ENCODE results near the gene EML1. TPM values are rescaled to one million over a fixed set of nuclear protein-coding genes. Genes with fewer than 3 reads are reported as not detected.
A peak's percentile ranks its signal among the peaks of the same experiment; 100 is the strongest.
"Not testable (repeated sequence)": the region's sequence is repeated elsewhere in the genome, so short reads cannot be mapped to it uniquely, and the experiment has no call there.

EML1 gene
- total RNA-seq, 1 donor from 2014 or later: 24.1 TPM

DNA sequence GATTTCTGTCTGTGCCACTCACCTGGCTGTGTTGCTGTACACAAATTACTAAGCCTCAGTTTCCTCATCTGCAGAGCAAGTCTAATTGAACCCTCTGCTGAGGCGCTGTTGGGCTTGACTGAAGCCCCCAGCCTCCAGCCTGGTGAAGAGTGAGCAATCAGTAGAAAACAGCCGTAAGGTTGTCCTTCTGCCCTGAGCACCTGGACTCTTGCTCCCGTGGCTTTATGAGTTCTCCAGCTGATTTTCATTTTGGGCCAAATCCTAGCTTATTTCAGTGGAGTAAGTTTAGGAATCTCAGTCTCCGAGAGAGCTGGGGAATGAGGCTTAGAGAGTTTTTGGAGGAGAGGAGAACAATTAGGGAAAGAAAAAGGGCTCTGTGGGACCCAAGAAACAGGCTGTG, 138.1 kb downstream of the EML1 start:
- no peak for DNase-seq (ENCODE audit: low read depth)

DNA sequence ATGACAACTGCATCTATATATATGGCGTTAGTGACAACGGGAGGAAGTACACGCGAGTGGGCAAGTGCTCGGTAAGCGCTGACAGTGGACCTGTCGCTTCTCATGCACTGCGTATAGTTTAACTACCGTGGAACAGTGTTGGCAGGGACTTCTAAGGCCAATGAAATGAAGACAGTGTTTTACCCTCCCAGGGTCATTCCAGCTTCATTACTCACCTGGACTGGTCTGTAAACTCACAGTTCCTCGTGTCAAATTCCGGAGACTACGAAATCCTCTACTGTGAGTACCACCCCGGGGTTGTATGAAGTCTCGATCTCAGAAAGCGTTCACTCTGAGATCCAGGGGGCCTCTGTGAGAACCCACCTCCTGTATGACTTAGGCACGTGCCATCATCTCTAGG, 142.8 kb downstream of the EML1 start:
- DNase-seq (ENCODE audit: low read depth): no peak

DNA sequence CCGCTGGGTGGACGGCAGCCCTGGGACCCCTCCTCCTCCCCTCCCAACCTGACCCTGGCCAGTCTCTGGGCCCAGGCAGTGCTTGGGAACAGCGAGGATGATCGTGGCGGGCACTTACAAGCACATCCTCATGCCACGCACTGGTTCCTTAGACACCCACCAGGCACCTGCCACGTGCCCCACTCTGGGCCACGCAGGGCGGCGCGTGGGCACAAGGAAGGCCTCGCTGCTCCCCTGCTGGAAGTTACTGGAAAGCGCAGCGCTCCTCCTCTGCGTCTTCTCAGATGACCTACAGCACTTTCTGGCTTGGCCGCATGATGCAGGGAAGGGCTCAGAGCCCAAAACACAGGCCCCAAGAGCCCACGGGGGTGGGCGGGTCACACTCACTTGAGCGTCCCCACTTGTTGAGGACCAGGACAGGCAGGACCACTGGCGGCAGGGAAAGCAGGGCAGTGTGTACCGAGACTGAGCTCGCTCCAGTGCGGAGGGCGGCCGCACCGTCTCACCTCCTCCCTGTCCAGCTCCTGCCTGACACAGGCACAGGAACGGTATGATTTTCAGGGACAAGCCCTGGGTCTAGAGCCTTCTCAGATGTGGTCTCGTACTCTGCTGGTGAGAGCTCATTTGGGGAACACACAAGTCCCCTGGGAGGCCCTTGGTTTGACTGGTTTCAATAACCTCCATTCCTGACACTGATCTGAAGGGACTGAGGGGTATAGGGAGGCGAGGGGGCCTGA, 143.7 kb downstream of the EML1 start:
- no peak for DNase-seq (ENCODE audit: low read depth)

DNA sequence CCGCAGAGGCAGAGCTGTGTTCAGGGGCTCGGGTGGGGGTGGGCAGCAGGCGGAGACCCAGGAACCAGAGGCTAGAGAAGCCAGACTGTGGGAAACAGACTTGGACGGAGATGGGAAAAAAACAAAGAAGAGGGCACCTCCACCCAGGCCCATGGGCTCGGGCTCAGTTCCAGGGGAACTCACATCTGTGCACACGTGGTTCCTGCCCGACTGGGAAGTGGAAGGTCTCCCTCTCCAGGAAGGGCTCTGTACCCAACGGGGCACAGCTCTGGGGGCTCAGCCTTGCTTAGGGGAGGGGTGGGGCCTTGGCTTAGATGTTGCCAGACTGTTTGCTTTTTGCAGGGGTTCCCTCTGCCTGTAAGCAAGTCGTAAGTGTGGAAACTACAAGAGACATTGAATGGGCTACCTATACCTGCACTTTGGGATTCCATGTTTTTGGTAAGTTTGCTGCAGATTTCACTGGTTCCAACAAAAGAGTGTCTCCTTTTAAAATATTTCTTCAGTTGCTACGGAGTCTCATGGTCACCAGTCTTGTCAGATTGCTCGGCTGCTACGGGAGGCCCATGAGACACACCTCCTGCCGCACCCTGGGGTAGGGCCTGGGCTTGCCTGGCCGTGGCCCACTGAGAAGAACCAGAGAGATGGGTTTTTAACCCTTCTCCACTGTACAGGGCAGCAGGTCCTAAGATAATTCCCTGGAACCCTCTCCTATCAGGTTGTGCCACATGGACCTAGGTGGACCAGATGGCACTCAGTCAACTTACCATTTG, 144.4 kb downstream of the EML1 start:
- DNase-seq (ENCODE audit: low read depth): no peak

DNA sequence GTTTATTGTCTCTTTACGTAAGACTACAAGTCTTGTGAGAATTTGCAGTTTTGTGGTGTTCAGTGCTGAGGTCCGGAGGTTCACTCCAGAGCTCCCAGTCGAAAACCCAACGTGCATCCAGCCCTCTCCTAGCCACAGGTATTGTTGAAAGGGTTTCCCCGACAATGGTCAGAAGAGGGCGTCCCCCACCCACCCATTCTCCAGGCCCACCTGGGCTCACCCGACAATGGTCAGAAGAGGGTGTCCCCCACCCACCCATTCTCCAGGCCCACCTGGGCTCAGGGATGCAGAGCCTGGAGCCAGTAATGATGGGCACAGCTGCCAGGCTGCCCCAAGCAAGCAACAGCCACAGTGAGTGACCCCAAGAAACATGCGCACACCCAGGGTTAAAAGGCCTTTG, 145.2 kb downstream of the EML1 start:
- no peak for DNase-seq (ENCODE audit: low read depth)

DNA sequence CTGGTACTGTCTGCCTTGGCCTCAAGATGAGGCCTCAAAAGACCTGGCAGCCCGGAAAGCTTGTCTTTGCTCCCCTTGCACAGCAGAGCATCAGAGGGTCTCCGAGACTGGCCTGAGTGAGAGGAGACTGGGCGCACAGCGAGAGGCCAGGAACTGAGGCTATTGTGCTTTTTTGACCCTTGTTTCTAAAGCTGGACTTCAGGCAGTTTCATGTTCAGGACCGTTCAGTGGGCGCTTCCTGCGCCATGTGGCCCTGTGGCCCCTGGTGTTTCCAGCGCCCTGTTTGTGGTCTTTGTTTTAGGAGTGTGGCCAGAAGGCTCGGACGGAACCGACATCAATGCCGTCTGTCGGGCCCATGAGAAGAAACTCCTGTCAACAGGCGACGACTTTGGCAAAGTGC, 145.7 kb downstream of the EML1 start:
- no peak for DNase-seq (ENCODE audit: low read depth)

DNA sequence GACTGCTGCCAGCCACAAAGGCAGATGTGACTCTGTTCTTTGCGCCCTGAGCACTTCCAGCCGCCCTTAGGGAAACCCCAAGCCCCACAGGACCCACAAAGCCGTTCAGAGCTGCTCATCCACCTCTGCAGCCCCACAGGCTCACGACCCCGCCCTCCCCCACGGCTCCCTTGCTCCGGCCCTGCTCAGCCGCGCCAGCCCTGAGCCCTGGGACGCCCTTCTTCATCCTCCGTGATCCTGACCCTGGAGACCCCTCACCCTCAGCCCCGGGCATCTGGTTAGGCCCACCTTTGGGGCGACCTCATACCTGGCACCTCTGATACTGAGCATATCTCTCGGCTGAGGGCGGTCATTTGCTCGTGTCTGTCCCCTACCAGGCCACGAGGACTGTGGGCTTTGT, 146.2 kb downstream of the EML1 start:
- no peak for DNase-seq (ENCODE audit: low read depth)

DNA sequence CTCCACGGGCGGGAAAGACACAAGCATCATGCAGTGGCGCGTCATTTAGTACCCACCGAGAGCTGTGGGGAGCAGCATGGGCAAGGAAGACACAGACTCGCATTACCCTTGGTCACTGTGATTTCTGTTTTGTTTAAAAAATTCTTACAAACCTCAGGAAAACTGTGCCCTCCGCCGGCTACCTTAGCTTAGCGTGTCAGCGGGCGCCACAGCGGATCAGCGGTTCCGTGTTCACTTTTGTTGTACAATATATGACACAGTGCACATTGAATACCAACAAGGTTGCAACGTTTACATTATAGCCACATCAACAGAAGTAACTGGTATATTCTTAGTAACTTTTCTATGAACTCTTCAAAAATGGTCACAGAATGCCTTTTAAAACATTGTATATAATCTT, 146.9 kb downstream of the EML1 start:
- no peak for DNase-seq (ENCODE audit: low read depth)

DNA sequence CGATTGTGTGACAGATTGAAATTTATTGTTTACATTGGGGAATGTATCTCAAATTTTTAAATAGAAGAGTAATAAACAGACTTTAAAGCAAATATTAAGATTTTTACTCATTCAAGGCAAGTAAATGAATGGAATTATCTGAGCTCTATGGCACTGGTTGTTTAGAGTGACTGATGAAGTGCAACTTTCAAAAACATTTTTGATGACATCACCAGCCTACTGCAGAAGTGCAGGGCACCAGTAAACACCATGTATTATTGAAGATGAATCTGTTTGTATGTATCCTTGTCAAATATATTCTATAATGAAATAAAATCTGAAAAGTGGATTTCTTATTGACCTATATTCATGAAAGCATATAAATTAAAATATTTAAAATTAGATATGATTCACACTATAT, 148.0 kb downstream of the EML1 start:
- DNase-seq (ENCODE audit: low read depth): no peak

DNA sequence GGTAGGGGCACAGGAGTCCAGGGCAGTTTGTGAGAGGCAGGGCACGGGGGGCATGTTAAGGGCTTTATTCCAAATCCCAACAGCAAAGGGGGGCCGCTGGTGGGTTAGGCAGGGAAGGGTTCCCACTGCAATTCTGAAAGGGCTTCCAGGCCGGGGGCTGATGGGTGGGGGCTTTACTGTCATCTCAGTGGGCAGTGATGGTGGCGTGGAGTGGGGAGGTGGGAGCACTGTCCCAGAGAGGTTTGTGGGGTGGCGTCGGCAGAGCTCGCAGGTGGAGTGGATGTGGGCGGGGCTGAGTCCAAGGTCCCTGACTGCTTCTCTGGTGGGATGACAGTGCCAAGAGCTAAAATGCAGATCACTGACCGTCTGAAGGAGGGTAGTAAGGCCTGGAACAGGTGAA, 150.4 kb downstream of the EML1 start:
- DNase-seq (ENCODE audit: low read depth): no peak

DNA sequence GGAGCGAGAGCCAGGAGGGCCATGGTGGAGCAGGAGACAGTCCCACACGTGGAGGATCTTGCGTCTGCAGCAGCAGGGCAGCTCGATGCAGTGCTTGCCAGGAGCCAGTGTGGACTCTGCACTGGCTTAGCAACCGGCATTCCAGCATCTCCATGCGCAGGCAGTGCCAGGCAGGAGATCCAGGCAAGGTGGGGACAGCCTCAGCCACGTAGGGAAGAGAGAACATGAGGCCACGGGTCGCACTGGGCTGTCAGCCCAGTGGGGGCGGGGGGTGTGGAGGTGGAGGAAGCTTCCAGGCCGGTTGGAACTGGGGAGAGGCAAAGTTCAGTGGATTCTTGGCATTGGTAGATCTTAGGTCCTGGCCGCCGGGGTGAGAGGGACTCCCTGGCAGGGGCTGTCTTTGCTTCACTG, 151.0 kb downstream of the EML1 start:
- no peak for DNase-seq (ENCODE audit: low read depth)

DNA sequence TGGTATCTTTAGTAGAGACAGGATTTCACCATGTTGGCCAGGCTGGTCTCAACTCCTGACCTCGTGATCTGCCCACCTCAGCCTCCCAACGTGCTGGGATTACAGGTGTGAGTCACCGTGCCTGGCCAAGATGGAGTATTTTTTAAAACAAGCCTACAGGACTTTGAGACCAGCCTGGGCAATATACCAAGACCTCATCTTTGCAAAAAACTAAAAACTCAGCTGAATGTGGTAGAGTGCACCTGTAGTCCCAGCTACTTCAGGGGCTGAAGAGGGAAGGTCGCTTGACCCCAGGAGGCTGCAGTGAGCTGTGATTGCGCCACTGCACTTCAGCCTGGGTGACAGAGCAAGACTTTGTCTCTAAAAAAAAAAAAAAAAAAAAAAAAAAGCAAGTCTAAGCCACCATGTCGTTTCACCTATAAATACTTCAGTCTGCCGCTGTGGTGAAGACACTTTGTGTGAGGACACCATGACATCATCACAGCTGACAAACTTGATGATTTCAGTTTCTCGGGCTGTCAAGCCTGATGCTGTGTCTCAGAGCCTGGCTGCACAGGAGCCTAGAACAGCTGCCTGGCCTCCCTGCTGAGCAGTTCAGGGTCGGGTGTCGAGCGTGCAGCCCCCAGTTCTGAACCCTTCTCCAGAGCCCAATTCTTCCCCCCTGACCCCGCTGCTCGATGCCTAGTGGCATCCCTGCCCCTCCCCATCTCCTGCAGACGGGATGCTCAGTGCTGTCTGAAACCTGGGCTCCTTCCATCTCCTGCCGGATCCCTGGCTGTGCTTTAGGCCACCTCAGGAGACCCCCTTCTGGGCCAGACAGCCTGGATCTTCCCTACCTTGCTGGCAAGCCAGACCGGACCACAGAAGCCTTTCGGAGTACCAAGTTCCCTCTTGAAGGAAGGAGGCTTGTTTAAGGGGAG, 152.8 kb downstream of the EML1 start:
- DNase-seq (ENCODE audit: low read depth): peak; percentile 79

DNA sequence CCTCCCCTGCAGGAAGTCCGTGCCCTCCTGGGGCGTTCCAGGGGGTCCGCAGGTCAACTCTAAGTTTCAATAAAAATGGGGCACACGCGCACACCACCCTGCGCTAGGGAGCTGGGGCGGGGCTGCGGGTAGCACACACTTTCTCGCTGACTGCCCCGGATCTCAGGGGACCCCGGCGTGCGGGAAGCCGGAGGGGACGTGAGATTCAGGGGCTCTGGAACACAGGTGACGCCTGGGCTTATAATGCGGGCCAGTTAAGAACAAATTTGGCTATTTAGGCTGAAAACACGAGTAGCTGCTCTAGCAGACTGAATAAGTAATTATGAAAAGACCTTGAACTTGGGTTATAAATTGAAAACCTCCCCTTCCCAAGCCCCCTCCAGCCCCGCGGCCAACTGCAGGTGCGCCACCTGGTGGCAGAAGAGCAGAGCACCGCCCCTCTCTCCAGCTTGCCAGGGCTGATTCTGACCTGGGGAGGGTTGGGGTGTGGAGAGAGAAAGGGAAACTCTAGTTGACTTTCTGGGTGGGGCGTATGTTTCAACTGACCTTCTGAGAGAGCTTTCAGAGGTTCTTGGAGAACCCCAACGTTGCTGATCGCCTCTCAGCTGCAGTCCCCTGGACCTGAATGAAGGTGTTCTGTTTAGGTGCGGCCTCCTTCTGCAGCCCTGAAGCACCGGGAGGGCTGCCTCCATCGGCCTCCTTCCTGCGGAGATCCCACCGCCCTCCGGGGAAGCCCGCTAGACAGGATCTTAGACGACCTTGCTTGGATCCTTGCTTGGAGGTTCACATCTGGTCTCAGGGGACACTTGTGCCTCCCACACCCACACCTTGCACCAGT, 153.7 kb downstream of the EML1 start:
- DNase-seq (ENCODE audit: low read depth): peak; percentile 36

DNA sequence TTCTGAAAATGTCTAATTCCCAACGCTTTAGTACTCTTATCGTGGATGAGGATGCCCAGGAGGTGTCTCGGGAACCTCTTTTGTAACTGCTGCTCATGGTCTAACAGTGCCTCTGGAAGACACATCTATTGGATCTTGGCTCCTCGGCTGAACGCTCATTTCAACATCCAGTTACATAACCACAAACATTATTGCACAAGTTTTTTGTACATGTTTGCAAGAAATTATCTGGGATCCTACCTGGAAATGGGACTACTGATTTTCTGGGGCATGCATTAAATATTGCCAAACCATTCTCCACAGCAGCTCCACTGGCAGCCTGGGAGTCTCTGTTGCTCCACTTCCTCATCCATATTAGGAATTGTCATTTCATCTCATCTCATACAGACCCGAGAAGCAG, 154.5 kb downstream of the EML1 start:
- no peak for DNase-seq (ENCODE audit: low read depth)

DNA sequence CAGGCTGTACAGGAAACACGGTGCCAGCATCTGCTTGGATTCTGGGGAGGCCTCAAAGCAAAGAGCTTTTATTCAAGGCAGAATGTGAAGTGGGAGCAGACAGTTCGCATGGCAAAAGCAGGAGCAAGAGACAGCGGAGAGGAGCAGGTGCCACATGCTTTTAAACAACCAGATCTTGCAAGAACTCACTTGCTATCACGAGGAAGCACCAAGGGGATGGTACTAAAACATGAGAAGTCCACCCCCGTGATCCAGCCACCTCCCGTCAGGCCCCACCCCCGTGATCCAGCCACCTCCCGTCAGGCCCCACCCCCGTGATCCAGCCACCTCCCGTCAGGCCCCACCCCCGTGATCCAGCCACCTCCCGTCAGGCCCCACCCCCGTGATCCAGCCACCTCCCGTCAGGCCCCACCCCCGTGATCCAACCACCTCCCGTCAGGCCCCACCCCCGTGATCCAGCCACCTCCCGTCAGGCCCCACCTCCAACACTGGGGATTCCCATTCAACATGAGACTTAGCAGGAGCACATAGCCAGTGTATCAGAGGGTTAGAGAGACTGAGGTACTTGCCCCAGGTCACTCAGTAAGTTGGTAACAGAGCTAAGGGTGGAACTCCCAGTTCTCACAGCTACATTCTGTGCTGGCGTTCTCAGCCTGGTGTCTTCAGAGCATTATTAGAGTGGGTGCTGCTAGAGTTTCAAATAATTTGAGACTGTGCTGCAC, 156.0 kb downstream of the EML1 start:
- not testable (repeated sequence) for DNase-seq (ENCODE audit: low read depth)

DNA sequence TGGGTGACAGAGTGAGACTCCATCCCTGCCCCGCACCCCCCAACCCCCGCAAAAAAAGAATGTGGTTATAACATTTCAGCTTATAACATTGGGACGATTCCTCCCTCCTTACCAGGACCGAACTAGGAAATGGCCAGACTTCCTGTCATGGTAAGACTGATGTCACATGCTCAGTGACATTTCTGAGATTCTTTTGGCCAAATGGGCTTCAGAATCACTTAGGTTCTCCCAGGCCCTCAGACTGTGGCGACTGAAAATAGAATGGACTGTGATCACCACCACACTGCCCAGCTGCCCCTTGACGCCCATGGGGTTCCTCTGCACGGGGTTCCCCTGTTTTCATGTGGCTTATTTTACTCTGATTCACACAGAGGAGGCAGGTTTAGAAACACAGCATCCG, 157.0 kb downstream of the EML1 start:
- peak; percentile 81 for DNase-seq (ENCODE audit: low read depth)

DNA sequence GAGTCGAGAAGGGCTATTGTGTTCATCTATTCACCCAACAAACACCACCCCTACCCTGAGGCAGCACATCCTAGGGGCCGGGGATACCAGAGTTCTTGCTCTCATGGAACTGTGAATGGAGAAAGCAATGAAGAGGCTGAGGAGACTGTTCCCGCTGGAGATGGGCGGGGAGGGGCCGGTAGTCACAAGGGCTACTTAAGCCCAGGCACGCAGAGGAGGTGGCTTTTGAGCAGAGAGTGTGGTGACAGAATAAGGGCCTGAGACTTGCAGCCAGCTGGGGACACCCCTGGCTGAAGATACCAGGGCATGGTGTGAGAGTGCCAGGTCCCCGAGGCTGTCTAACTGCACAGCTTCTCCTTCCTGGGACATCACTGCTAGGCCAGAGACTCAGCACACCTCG, 157.9 kb downstream of the EML1 start:
- no peak for DNase-seq (ENCODE audit: low read depth)

DNA sequence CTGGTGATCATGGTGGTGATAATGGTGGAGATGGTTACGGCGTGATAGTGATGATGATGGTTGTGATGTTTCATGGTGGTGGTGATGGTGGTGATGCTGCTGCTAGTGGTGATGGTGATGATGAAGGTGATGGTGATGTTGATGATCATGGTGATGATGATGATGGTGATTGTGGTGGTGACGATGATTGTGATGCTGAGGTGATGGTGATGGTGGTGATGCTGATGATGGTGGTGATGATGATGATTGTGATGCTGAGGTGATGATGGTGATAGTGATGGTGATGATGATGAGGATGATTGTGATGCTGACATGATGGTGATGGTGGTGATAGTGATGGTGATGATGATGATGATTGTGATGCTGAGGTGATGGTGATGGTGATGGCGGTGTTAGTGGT, 158.8 kb downstream of the EML1 start:
- DNase-seq (ENCODE audit: low read depth): no peak

DNA sequence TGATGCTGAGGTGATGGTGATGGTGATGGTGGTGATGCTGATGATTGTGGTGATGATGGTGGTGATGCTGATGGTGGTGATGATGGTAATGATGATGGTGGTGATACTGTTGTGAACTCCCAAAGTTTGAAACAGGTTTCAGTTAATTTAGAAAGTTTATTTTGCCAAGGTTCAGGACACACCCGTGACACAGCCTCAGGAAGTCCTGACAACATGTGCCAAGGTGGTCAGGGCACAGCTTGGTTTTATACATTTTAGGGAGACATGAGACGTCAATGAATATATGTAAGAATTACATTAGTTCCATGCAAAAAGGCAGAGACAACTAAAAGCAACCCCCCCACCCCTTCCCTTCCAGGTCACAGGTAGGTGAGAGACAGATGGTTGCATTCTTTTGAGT, 159.2 kb downstream of the EML1 start:
- no peak for DNase-seq (ENCODE audit: low read depth)

DNA sequence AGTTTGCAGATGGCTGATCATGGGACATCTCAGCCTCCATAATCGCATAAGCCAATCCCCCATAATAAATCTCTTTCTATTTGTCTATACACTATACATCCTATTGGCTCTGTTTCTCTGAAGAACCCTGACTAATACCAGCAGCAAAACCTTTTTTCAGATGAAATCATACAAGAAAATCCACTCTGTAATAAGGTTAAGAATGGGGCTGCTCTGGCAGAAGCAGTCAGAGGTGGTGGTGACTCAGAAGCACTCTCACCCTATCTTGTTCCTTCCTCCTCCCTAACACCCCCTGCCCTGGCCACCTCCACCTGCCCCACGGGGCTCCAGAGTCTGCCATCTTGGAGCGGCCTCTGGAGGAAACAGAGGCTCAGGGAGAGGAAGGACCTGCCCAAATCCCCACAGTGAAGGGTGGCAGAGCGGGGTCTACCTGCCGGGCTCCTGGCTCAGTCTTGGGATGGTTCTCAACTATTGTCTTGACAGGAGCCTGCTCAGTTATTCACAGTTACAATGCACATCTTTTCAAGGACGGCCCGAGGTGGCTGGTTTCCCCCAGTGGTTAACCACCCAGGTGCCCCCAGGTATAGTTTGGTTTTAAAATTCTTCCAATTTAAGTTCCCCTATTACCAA, 162.7 kb downstream of the EML1 start:
- DNase-seq (ENCODE audit: low read depth): no peak

All from myocyte (in vitro differentiated cells).